Measurements from ENCODE around the gene GRID1.
"Not testable (repeated sequence)": the region's sequence is repeated elsewhere in the genome, so short reads cannot be mapped to it uniquely, and the experiment has no call there.

GRID1 gene

DNA sequence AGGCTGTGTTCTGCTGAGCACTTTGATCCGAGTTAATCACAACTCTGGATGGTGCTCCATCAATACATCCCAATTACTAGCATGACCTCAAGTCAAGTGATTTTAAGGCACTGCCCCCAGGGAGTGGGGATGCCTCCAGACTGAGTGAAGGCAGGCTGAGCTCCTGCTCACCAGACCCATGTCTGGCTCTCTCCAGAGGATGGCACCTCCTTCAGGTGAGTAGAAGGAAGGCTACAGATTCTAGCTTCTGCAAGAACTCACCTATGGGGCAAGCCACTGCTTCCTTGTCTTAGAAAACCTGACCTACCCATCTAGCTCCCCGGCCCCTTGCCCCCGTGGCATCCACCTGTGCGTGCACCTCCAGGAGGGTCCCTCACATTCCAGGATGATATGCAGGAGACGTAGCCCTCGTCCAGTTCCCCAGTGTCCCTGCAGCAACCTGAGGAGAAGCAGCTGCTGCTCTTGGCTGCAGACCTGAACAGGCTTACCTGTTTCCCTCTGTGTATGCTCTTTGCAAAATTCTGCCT lies 390.3 kb downstream of the GRID1 start:
- no peak for DNase-seq

DNA sequence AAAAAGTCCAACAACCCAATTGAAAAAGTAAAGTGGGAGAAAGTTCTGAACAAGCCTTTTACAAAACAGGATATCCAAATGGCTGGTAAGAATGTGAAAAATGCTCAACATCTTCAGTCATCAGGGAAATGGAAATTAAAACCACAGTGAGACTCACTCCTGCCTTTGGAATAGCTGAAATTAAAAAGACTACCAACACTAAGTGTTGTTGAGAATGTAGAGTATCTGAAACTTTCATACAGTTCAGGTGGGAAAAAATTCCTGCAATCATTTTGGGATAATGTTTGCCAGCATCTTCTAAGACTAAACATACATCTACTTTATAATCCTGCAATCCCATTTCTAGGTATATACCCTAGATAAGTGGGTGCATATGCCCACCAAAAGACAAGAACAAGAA lies 395.1 kb downstream of the GRID1 start:
- DNase-seq: no peak

GRCh38 chr10:85967594-85967993 lies 399.0 kb downstream of the GRID1 start:
- DNase-seq: no peak

GRCh38 chr10:85961479-85962067 lies 405.0 kb downstream of the GRID1 start:
- DNase-seq: no peak

DNA sequence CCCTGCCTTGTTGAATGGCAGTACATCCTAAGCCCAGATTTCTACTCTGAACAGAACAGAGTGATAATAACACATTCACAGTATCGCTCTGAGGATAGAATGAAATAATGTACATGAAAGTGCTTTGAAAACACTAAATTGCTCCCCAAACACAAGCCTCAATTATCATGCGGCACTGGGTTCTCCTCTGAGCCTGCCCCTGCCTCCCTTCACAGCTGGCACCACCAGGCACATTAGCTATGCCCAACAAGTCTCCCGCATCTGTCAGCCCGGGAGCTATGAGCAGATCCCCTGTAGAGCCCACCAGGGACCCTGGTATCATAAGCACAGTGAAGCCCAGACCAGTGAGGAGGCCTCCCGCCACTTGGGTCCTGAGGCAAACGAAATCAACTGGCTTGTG lies 405.5 kb downstream of the GRID1 start:
- DNase-seq: no peak

DNA sequence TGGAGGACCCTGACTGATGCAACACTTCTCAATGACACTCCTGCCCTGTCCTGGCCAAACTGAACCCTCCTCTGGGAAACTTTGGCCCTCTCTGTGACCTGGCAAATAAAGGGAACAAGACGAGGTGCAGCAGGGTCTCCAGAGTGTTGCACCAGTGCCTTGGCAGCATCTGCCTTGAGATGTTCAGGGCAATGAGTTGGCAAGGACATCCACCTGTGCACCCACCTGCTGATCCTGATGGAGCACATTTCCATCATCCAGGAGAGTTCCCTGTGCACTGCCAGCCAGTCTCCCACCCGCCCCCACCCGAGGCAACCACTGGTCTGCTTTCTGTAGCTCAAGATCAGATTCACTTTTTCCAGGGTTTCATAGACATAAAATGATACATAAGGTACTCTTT lies 407.4 kb downstream of the GRID1 start:
- DNase-seq: no peak

GRCh38 chr10:85950921-85951320 lies 415.7 kb downstream of the GRID1 start:
- no peak for DNase-seq

GRCh38 chr10:85946713-85947326 lies 419.8 kb downstream of the GRID1 start:
- no peak for DNase-seq

DNA sequence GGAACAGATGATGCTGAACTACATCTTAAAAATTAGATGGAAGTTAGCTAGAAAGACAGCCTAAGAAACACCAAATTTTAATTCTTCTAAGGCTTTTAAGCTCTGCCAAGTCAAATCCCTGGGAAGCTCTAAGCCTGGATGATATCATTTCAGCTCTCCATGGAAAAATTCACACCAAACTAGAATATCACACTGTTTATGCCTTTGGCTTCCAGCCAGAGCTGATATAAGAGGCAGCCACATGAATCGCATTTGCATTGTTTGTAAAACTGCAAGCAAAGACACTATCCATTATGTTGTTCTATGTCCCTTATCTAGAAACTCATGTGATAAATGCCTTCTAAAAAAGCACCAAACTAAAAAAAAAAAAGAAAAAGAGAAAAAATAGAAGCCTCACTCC lies 430.4 kb downstream of the GRID1 start:
- no peak for DNase-seq

GRCh38 chr10:85934586-85934985 lies 432.0 kb downstream of the GRID1 start:
- DNase-seq: no peak

DNA sequence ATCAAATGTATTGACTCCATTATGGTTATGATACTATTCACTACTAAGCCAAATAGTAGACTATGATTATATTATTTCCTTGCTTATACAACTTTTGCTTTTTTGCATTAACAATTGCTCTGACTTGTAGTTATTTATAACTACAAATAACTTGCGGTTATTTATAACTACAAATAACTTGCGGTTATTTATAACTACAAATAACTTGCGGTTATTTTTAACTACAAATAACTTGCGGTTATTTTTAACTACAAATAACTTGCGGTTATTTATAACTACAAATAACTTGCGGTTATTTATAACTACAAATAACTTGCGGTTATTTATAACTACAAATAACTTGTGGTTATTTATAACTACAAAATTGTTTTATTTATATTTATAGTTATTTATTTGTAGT lies 436.6 kb downstream of the GRID1 start:
- not testable (repeated sequence) for DNase-seq

- no peak for DNase-seq
Observed at GRCh38 chr10:85927952-85928665, 438.5 kb downstream of the GRID1 start.

GRCh38 chr10:85926986-85927385 lies 439.6 kb downstream of the GRID1 start:
- no peak for DNase-seq

- DNase-seq: no peak
Observed at GRCh38 chr10:85926136-85926535, 440.5 kb downstream of the GRID1 start.

DNA sequence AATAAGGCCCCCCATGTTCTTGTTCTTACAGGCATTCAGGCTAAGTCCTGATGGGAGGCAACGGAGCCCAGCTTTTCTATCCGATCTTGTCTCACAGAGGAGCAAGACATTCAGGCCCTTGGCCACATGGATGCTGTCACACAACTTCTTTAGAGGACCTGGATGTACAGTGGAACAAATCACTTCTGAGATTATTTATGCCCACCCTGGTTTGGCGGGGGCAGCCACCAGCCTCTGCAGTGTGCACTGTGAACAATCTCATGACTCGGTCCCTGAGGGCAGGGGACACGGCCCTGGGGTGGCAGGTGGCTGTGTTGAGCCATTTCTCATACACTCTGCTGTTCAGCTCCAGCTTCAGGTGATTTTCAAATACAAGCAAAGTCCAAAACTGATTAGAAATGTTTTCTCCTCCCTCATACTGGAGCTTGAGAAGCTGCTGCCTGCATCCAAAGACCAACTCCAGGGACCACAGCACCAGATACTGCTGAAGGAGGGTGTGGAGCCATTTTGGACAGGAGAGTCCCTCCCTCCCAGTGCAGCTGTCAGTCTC lies 441.3 kb downstream of the GRID1 start:
- DNase-seq: no peak

- DNase-seq: no peak
Observed at GRCh38 chr10:85924382-85925102, 442.1 kb downstream of the GRID1 start.

DNA sequence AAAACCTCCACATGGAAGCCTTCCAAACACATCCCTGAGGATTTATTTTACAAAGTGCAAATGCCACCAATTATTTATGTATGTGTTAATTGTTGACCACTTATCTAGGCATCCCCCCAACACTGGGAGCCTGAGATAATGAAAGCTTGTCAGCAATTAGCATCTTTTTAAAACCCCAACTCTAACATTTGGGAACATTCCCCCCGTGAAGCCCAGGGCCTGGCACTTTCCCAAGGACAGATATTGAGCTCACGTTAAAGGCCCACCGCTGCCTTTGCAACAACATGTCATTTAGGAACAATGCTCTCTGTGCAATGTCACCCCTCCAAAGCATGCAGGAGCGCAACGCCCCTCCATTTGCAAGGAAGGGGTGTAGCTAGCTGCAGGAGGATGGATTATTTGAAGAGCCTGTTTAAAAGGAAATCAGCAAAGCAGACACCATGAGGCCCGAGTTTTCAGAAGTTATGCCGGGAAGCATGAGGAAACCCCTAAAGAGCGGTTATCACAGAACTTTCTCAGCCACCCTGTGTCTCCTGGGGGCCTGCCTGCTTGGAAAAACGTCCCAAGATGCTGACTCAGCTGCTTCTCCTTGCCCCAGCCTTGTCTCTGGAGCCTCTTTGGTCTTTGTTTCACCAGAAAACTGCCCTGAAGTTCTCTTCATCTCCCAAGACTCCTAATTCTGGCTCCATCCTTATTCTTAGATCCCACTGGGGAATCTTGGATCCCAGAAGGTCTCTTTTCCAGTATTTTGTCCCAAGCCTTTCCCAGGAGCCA lies 444.1 kb downstream of the GRID1 start:
- no peak for DNase-seq

- DNase-seq: no peak
Observed at GRCh38 chr10:85921789-85922188, 444.8 kb downstream of the GRID1 start.

- no peak for DNase-seq
Observed at GRCh38 chr10:85920311-85920710, 446.3 kb downstream of the GRID1 start.

DNA sequence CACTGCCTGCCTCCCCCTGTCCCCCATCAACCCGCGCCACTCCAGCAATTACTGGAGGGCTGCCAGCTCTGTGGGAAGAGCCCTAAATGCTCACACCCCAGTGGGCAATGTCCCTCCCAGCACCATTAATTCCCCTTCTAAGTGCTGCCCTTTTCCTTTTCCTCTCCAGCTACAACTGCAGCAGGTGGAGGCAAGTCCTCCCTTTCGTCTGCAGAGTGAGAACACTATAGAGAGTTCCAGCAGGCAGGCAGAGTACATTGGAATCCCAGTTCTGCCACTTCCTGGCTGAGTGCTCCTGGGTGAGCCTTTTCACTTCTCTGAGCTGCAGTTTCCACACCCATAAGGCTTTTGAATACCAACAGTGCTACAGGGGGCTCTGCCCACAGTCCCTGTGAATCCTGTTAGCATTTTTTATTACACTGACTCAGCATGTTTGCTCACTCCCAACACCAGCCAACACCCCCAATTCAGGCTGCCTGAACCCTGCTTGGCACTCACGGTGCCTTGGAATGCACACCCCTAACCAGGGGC lies 447.0 kb downstream of the GRID1 start:
- peak in 1 of 2 donors; percentile 21 for DNase-seq

DNA sequence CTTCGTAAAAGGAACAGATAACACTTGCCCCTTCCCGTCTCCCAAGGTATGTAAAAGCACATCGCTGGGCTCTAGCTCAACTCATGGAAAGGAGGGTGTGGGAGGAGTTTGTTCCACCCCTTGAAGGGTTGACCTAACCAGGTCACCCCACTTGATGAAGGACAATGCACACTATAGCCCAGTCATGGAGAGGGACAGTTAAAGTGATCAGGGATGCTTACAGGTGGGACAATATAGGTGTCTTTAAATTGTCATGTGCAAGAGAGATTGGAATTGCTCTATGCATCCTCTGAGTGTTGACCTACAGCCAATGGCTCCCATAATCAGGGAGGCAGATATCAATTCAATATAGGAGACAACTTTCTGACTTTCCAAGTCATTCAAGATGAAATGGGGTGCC lies 448.2 kb downstream of the GRID1 start:
- DNase-seq: no peak

GRCh38 chr10:85917601-85918000 lies 449.0 kb downstream of the GRID1 start:
- no peak for DNase-seq
